K562 (cell line): ENCODE results near the gene COL4A2. TPM values are rescaled to one million over a fixed set of nuclear protein-coding genes. Genes with fewer than 3 reads are reported as not detected.

Experiments
- ATAC-seq: fragments of 200-7000 bp; cut with Tn5 transposase; 3 replicates; pipeline ENCODE4 v1.9.1; 2020; ENCODE audit warnings: moderate library complexity
- BruUV-seq: library from RNA; stranded (reverse); fragments of 400-500 nt; replicated peaks from 2 replicates; lab custom pipeline; 2021; lab: Mats Ljungman, UMichigan
- CTCF ChIA-PET: fragments of 300-600 bp; formaldehyde crosslinking; extraction: SDS; loops from one replicate; lab custom pipeline; 2021; ENCODE audit warnings: low intra/inter-chr PET ratio; lab: Yijun Ruan, JAX
- POLR2A ChIA-PET: fragments of 300-600, 350-650 bp; sonication (Branson Sonifier 250); formaldehyde crosslinking; extraction: SDS; loops from one replicate; lab custom pipeline; 2021; ENCODE audit warnings: antibody characterized with exemption, inconsistent platforms; lab: Yijun Ruan, JAX
- DNase-seq, 4 experiments: peaks; one replicate each; pipeline versions ENCODE4 v3.0.0 to v3.0.0-alpha.2; 2011 to 2018; ENCODE audit warnings: low spot score in 3 of 4, mixed read lengths in 3 of 4; ENCODE audit errors: extremely low read depth in 1 of 4
- FAIRE-seq: peaks from 2 replicates; lab custom pipeline; 2011; peaks lifted over from hg19 to GRCh38; lab: Jason Lieb, UNC
- H2AFZ ChIP-seq: 2 replicates; pipeline ENCODE4 v1.6.0; 2011; ENCODE audit warnings: low read depth, low read length, control low read depth, inconsistent platforms
- H3K27ac ChIP-seq: fragments of 200-600 bp; 3 replicates; pipeline ENCODE4 v1.8.0; 2011; ENCODE audit warnings: low read depth, mild to moderate bottlenecking, control low read depth, inconsistent platforms, low read length, moderate library complexity, mixed read lengths; ENCODE audit errors: extremely low read depth
- H3K27me3 ChIP-seq, 2 experiments: fragments of 300-600 bp in 1 of 2; 2 replicates in 1 of 2; 3 replicates in 1 of 2; pipeline versions ENCODE4 v1.6.0 to v1.8.0; 2011; ENCODE audit warnings: inconsistent platforms in 2 of 2, low read length in 2 of 2, mild to moderate bottlenecking in 1 of 2, mixed read lengths in 1 of 2, moderate library complexity in 1 of 2; ENCODE audit not compliant: control insufficient read depth in 2 of 2, insufficient read depth in 2 of 2
- H3K36me3 ChIP-seq: fragments of 300-600 bp; 3 replicates; pipeline ENCODE4 v1.8.0; 2011; ENCODE audit warnings: mild to moderate bottlenecking, low read length, inconsistent platforms; ENCODE audit not compliant: control insufficient read depth, insufficient read depth
- H3K4me1 ChIP-seq, 2 experiments: fragments of 200-600 bp in 1 of 2; replicated peaks in 1 of 2; 2 replicates in 1 of 2; 3 replicates in 1 of 2; pipeline versions ENCODE4 v1.5.1 to v1.8.0; 2011; ENCODE audit warnings: inconsistent platforms in 2 of 2, low read length in 2 of 2, mild to moderate bottlenecking in 1 of 2, mixed read lengths in 1 of 2, moderate library complexity in 1 of 2; ENCODE audit not compliant: control insufficient read depth in 2 of 2, insufficient read depth in 2 of 2
- H3K4me2 ChIP-seq: 2 replicates; pipeline ENCODE4 v1.6.1; 2011; ENCODE audit warnings: low read length, control low read depth, inconsistent platforms, mixed read lengths; ENCODE audit not compliant: insufficient read depth
- H3K4me3 ChIP-seq: fragments of 200-600 bp; sonication (generic), shearing (Covaris generic); 2 replicates; pipeline ENCODE4 v1.5.1; 2016; ENCODE audit warnings: control low read depth, inconsistent platforms
- H3K79me2 ChIP-seq: fragments of 200-600 bp; 3 replicates; pipeline ENCODE4 v1.8.0; 2011; ENCODE audit warnings: low read length, inconsistent platforms; ENCODE audit not compliant: control insufficient read depth, insufficient read depth
- H3K9ac ChIP-seq, 2 experiments: 2 replicates each; pipeline versions ENCODE4 v1.6.0 to v1.6.1; 2011; ENCODE audit warnings: low read depth in 2 of 2, low read length in 2 of 2, control low read depth in 1 of 2, inconsistent platforms in 1 of 2, mild to moderate bottlenecking in 1 of 2, mixed read lengths in 1 of 2; ENCODE audit not compliant: insufficient read depth in 1 of 2
- H3K9me1 ChIP-seq: one replicate; pipeline ENCODE4 v1.6.0; 2011; ENCODE audit warnings: inconsistent platforms, mild to moderate bottlenecking, low read length, moderate library complexity; ENCODE audit not compliant: control insufficient read depth, insufficient read depth
- H3K9me3 ChIP-seq: replicated peaks from 2 replicates; pipeline ENCODE4 v1.5.1; 2011; ENCODE audit warnings: low read depth, low read length, inconsistent platforms; ENCODE audit not compliant: control insufficient read depth, insufficient read depth
- H4K20me1 ChIP-seq: replicated peaks from 2 replicates; pipeline ENCODE4 v1.6.1; 2011; ENCODE audit warnings: low read length, inconsistent platforms, mixed read lengths; ENCODE audit not compliant: control insufficient read depth, insufficient read depth
- AFF1 ChIP-seq, 2 experiments: fragments of 450-650 bp; IDR thresholded peaks; 2 replicates each; pipeline ENCODE4 v1.6.1; 2018; ENCODE audit warnings: mild to moderate bottlenecking in 2 of 2, low read depth in 1 of 2; ENCODE audit not compliant: partially characterized antibody in 2 of 2
- CBFA2T2 ChIP-seq: fragments of 450-650 bp; conservative IDR thresholded peaks from 2 replicates; pipeline ENCODE4 v1.6.1; 2017; ENCODE audit warnings: mild to moderate bottlenecking
- CBX1 ChIP-seq: sonication (generic); IDR thresholded peaks from 2 replicates; pipeline ENCODE4 v1.6.1; 2016; ENCODE audit warnings: antibody characterized with exemption, low read depth, mild to moderate bottlenecking
- LCOR ChIP-seq: sonication (generic); formaldehyde crosslinking; IDR thresholded peaks from 2 replicates; pipeline ENCODE4 v1.8.0; 2022; ENCODE audit warnings: mild to moderate bottlenecking, missing genetic modification reagents
- MTA2 ChIP-seq: fragments of 450-650 bp; IDR thresholded peaks from 2 replicates; pipeline ENCODE4 v1.6.1; 2016; ENCODE audit warnings: low read depth
- PML ChIP-seq: IDR thresholded peaks from 2 replicates; pipeline ENCODE4 v1.6.1; 2012; ENCODE audit warnings: low read length, inconsistent platforms
- WHSC1 ChIP-seq: IDR thresholded peaks from one replicate; pipeline ENCODE4 v1.6.1; 2012; ENCODE audit warnings: low read length, control low read depth, inconsistent platforms
- ZBTB12 ChIP-seq: fragments of 250-450 bp; sonication (Bioruptor Pico); IDR thresholded peaks from 2 replicates; pipeline ENCODE4 v1.4.0; 2020
- ZNF239 ChIP-seq: fragments of 250-450 bp; sonication (Bioruptor Pico); IDR thresholded peaks from 2 replicates; pipeline ENCODE4 v1.4.0; 2020; ENCODE audit warnings: mild to moderate bottlenecking
- ZNF785 ChIP-seq: fragments of 250-450 bp; sonication (Bioruptor Pico); IDR thresholded peaks from 2 replicates; pipeline ENCODE4 v1.4.0; 2020; ENCODE audit warnings: mild to moderate bottlenecking
- WGBS: fragments of 100-300 bp; shearing (Covaris generic); methylation state at CpG from one replicate; pipeline ENCODE4 v1.1.6; 2016; ENCODE audit warnings: low coverage, mixed read lengths; ENCODE audit not compliant: insufficient coverage; ENCODE audit errors: missing lambda C conversion rate; 5-methylcytosine and 5-hydroxymethylcytosine counted together
- in situ Hi-C: fragments of 300-500 bp; cut with MboI; formaldehyde crosslinking; loops from 4 replicates; pipeline ENCODE4 v1.15.0; 2018; ENCODE audit warnings: inconsistent platforms, mixed read lengths
- intact Hi-C: fragments of 100-400 bp; cut with micrococcal nuclease; formaldehyde crosslinking; loops from 2 replicates; pipeline ENCODE4 v1.14.2; 2022
- polyA plus RNA-seq, 8 experiments: library from polyadenylated mRNA; depleted of rRNA in 4 of 8; stranded (reverse) in 5 of 8; unstranded in 3 of 8; fragments of >200 nt; fragmentation: Nextera tagmentation in 2 of 8; fragmentation: Illumina TruSeq in 1 of 8; extraction: Ambion mirVana in 2 of 8; extraction: Trizol in 1 of 8; gene quantifications; 2 replicates each; pipeline versions ENCODE4 v1.2.1 to v1.2.3, GENCODE V29; 2011 to 2014; ENCODE audit warnings: inconsistent platforms in 1 of 8, missing spikeins in 1 of 8
- total RNA-seq, 7 experiments: library from RNA; depleted of rRNA in 6 of 7; stranded (reverse); fragments of >200 nt in 6 of 7; fragmentation: Illumina TruSeq in 2 of 7; extraction: Trizol in 2 of 7; gene quantifications; 2 replicates each; pipeline versions ENCODE4 v1.2.1 to v1.2.3, GENCODE V29; 2011 to 2021; ENCODE audit warnings: low replicate concordance in 1 of 7
- TF ChIP-seq, protein P1 (sequence below): fragments of 150-350 bp; conservative IDR thresholded peaks from 2 replicates; pipeline ENCODE4 v1.6.1; 2014; ENCODE audit warnings: low read length

COL4A2 gene
- total and polyA plus RNA-seq, 9 of the 15 experiments (the other 6 are each of a cell fraction or from before 2014, with no cell fraction given), result 0.13 to 15.2 (median 8.1) TPM

DNA sequence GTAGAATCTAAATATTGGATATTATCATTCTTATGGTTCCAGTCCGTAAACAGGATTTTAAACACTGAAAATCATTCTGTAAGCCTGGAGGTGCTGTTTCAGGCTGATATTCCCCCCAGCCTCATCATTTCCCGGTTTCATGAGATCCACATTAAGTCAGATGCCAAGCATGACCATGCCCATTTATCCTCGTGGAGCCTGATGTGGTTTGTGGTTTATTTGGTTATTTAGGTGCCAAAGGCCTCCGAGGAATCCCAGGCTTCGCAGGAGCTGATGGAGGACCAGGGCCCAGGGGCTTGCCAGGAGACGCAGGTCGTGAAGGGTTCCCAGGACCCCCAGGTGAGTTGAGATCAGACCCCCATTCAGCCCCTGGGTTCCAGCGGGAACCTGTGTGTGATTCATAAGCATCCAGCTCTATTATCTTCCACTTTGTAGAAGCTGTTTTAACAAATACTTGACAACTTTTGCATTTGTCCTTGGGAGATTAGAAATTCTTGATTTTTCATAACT is 162.0 kb downstream of the COL4A2 start:
- Histone ChIP-seq H3K9me1 (no peaks in the 10 kb centered on the region), H4K20me1 (no peaks in the 10 kb centered on the region), H3K4me2 (no peak overlapping the region), H2AFZ (no peak overlapping the region), H3K4me3 (no peak overlapping the region), H3K9me3 (no peaks in the 10 kb centered on the region), H3K36me3 (no peaks in the 10 kb centered on the region), H3K27ac (no peak overlapping the region), H3K4me1 (peaks cover 20 to 28% of the 10 kb centered on the region in 2 experiments), H3K79me2 (no peaks in the 10 kb centered on the region), H3K27me3 (no peaks in the 10 kb centered on the region), H3K9ac (no peak overlapping the region)
- FAIRE-seq (no peak), ATAC-seq (no peak), DNase-seq (no peak)
- 28% methylated on average over 8 of the region's 8 CpGs for WGBS
- in situ Hi-C loops, result loop anchor here (10.0 kb wide), 1 partner anchor 346 kb away; no protein-coding TSS in a partner anchor
- ChIA-PET POLR2A (no interaction called here), CTCF (no interaction called here)
- intact Hi-C loops, result no loop called here
- BruUV-seq, result no TSS peak
- TF ChIP-seq ZNF785 (CRISPR knock-in tag) (no peak), LCOR (CRISPR knock-in tag) (no peak), ZBTB12 (CRISPR knock-in tag) (no peak), WHSC1 (no peak), MTA2 (no peak), PML (no peak), AFF1 (IDR thresholded peaks at IDR 0.05; ENCODE audit: low read depth in 1 of 2, partially characterized antibody in 2 of 2) (no peak), ZNF239 (no peak), CBFA2T2 (no peak), CBX1 (no peak)
- TF ChIP-seq, protein P1, sequence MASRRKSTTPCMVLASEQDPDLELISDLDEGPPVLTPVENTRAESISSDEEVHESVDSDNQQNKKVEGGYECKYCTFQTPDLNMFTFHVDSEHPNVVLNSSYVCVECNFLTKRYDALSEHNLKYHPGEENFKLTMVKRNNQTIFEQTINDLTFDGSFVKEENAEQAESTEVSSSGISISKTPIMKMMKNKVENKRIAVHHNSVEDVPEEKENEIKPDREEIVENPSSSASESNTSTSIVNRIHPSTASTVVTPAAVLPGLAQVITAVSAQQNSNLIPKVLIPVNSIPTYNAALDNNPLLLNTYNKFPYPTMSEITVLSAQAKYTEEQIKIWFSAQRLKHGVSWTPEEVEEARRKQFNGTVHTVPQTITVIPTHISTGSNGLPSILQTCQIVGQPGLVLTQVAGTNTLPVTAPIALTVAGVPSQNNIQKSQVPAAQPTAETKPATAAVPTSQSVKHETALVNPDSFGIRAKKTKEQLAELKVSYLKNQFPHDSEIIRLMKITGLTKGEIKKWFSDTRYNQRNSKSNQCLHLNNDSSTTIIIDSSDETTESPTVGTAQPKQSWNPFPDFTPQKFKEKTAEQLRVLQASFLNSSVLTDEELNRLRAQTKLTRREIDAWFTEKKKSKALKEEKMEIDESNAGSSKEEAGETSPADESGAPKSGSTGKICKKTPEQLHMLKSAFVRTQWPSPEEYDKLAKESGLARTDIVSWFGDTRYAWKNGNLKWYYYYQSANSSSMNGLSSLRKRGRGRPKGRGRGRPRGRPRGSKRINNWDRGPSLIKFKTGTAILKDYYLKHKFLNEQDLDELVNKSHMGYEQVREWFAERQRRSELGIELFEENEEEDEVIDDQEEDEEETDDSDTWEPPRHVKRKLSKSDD, result no peak
